Esophagus muscularis mucosa (tissue), 3 donors: ENCODE measurements around the gene CIITA.

Experiments used
- POLR2A ChIP-seq: fragments of 450-650 bp; IDR thresholded peaks from one replicate; pipeline ENCODE4 v1.6.1; 2017; ENCODE audit warnings: antibody characterized with exemption, moderate library complexity, mild to moderate bottlenecking, low read depth
- POLR2AphosphoS5 ChIP-seq, 2 donors: sonication (generic); formaldehyde crosslinking; IDR thresholded peaks; one replicate each; pipeline ENCODE4 v1.6.1; 2017; ENCODE audit warnings: antibody characterized with exemption in 2 of 2
- TF ChIP-seq, protein P1 (sequence below), 3 experiments: fragments of 200-600 bp in 2 of 3; fragments of 450-650 bp in 1 of 3; sonication (generic) in 2 of 3; IDR thresholded peaks; one replicate each; pipeline ENCODE4 v1.5.1; 2017 to 2019; ENCODE audit warnings: antibody characterized with exemption in 3 of 3, mild to moderate bottlenecking in 2 of 3, moderate library complexity in 1 of 3

DNA sequence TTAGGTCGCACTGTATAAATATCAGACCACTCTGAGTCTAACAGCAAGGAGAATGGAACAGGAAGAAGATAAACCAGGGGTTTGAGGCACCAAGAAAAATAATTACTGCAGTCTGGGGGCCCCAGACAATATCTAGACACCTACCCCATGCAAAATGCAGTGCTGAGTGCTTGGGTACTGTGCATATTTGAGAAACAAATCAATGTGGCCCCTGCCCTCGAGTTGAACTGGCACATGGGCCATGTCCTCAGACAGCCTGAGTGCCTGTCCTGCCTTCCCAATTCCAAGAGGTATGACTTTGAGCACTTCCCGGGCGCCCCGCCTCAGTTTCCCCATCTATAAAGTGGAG lies 6.2 kb upstream of the CIITA start:
- TF ChIP-seq, protein P1, sequence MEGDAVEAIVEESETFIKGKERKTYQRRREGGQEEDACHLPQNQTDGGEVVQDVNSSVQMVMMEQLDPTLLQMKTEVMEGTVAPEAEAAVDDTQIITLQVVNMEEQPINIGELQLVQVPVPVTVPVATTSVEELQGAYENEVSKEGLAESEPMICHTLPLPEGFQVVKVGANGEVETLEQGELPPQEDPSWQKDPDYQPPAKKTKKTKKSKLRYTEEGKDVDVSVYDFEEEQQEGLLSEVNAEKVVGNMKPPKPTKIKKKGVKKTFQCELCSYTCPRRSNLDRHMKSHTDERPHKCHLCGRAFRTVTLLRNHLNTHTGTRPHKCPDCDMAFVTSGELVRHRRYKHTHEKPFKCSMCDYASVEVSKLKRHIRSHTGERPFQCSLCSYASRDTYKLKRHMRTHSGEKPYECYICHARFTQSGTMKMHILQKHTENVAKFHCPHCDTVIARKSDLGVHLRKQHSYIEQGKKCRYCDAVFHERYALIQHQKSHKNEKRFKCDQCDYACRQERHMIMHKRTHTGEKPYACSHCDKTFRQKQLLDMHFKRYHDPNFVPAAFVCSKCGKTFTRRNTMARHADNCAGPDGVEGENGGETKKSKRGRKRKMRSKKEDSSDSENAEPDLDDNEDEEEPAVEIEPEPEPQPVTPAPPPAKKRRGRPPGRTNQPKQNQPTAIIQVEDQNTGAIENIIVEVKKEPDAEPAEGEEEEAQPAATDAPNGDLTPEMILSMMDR (IDR thresholded peaks at IDR 0.05): no peak
- no peak for TF ChIP-seq POLR2AphosphoS5 (IDR thresholded peaks at IDR 0.05)
- TF ChIP-seq POLR2A: no peak
